H1 (cell line): ENCODE results near the gene OR1K1. TPM values are rescaled to one million over a fixed set of nuclear protein-coding genes. Genes with fewer than 3 reads are reported as not detected.

Experiments used
- CTCF ChIA-PET: fragments of 300-600 bp; sonication (Branson Sonifier 250); formaldehyde crosslinking; loops from one replicate; lab custom pipeline; 2021; ENCODE audit not compliant: partially characterized antibody; lab: Charles Lee
- POLR2A ChIA-PET: fragments of 300-600 bp; sonication (Branson Sonifier 250); formaldehyde crosslinking; loops from one replicate; lab custom pipeline; 2021; ENCODE audit warnings: inconsistent platforms; ENCODE audit not compliant: partially characterized antibody; lab: Charles Lee
- DNase-seq, 2 experiments: peaks; one replicate each; pipeline versions ENCODE4 v3.0.0 to v3.0.0-alpha.2; 2010 to 2022; ENCODE audit warnings: low spot score in 2 of 2, low read depth in 1 of 2, mixed read lengths in 1 of 2
- FAIRE-seq: peaks from 2 replicates; lab custom pipeline; 2011; peaks lifted over from hg19 to GRCh38; lab: Jason Lieb, UNC
- H2AFZ ChIP-seq: 2 replicates; pipeline ENCODE4 v1.8.1; 2012; ENCODE audit warnings: low read length, inconsistent platforms
- H2AK5ac ChIP-seq: 2 replicates; pipeline ENCODE4 v1.6.1; 2013; ENCODE audit warnings: low read depth, low read length
- H2BK120ac ChIP-seq: replicated peaks from 2 replicates; pipeline ENCODE3; 2013; ENCODE audit warnings: low read depth, low read length, inconsistent platforms
- H2BK12ac ChIP-seq: 2 replicates; pipeline ENCODE4 v1.6.1; 2013; ENCODE audit warnings: low read depth, low read length
- H2BK15ac ChIP-seq: 2 replicates; pipeline ENCODE4 v1.6.1; 2013; ENCODE audit warnings: low read length
- H2BK20ac ChIP-seq: 2 replicates; pipeline ENCODE4 v1.6.1; 2013; ENCODE audit warnings: low read length
- H2BK5ac ChIP-seq: 2 replicates; pipeline ENCODE4 v1.6.1; 2013; ENCODE audit warnings: low read depth, low read length
- H3K14ac ChIP-seq: 2 replicates; pipeline ENCODE4 v1.6.1; 2013; ENCODE audit warnings: inconsistent platforms; ENCODE audit not compliant: insufficient read length
- H3K18ac ChIP-seq: 2 replicates; pipeline ENCODE4 v1.6.1; 2013; ENCODE audit warnings: low read length; ENCODE audit errors: extremely low read depth
- H3K23ac ChIP-seq: 2 replicates; pipeline ENCODE4 v1.6.1; 2013; ENCODE audit warnings: inconsistent platforms; ENCODE audit not compliant: insufficient read length
- H3K23me2 ChIP-seq: 2 replicates; pipeline ENCODE4 v1.6.1; 2013; ENCODE audit warnings: low read depth, low read length
- H3K27ac ChIP-seq: 2 replicates; pipeline ENCODE4 v1.6.1; 2011; ENCODE audit warnings: low read depth, low read length, inconsistent platforms
- H3K27me3 ChIP-seq, 4 experiments: replicated peaks in 1 of 4; 1 replicate in 1 of 4; 2 replicates in 3 of 4; pipeline versions ENCODE4 v1.6.1 to v1.8.1; 2011 to 2013; ENCODE audit warnings: low read length in 3 of 4, mild to moderate bottlenecking in 3 of 4, inconsistent platforms in 2 of 4, mixed read lengths in 2 of 4, moderate library complexity in 1 of 4; ENCODE audit not compliant: control insufficient read depth in 3 of 4, insufficient read depth in 3 of 4; ENCODE audit errors: extremely low read depth in 1 of 4
- H3K36me3 ChIP-seq, 4 experiments: 2 replicates each; pipeline versions ENCODE4 v1.6.1 to v1.8.1; 2011 to 2013; ENCODE audit warnings: mild to moderate bottlenecking in 4 of 4, low read length in 3 of 4, moderate library complexity in 2 of 4, control low read depth in 1 of 4, inconsistent platforms in 1 of 4; ENCODE audit not compliant: insufficient read depth in 4 of 4, control insufficient read depth in 2 of 4
- H3K4ac ChIP-seq: replicated peaks from 2 replicates; pipeline ENCODE3; 2013; ENCODE audit warnings: low read length, low read depth, mixed read lengths, inconsistent platforms; ENCODE audit not compliant: insufficient read length
- H3K4me1 ChIP-seq, 4 experiments: replicated peaks in 1 of 4; 1 replicate in 1 of 4; 2 replicates in 3 of 4; pipeline versions ENCODE4 v1.6.1 to v1.8.1; 2011 to 2013; ENCODE audit warnings: low read length in 3 of 4, inconsistent platforms in 2 of 4, mixed read lengths in 1 of 4; ENCODE audit not compliant: insufficient read depth in 4 of 4, control insufficient read depth in 3 of 4
- H3K4me2 ChIP-seq, 2 experiments: 2 replicates each; pipeline versions ENCODE4 v1.6.1 to v1.8.1; 2011 to 2013; ENCODE audit warnings: low read depth in 2 of 2, low read length in 2 of 2, control low read depth in 1 of 2, inconsistent platforms in 1 of 2, mild to moderate bottlenecking in 1 of 2; ENCODE audit not compliant: insufficient read depth in 1 of 2
- H3K4me3 ChIP-seq, 4 experiments: fragments of 200-600, 300-600 bp in 1 of 4; sonication (generic), shearing (Covaris generic), sonication (Bioruptor Twin) in 1 of 4; 2 replicates each; pipeline versions ENCODE4 v1.5.1 to v1.8.1; 2011 to 2016; ENCODE audit warnings: low read length in 4 of 4, low read depth in 3 of 4, control low read depth in 2 of 4, inconsistent platforms in 2 of 4, mild to moderate bottlenecking in 2 of 4, mixed read lengths in 1 of 4, moderate library complexity in 1 of 4; ENCODE audit not compliant: insufficient read depth in 2 of 4; ENCODE audit errors: extremely low read depth in 1 of 4
- H3K56ac ChIP-seq: replicated peaks from 2 replicates; pipeline ENCODE3; 2013; ENCODE audit warnings: low read depth, mild to moderate bottlenecking, mixed read lengths, low read length, inconsistent platforms; ENCODE audit not compliant: insufficient read length
- H3K79me1 ChIP-seq: 2 replicates; pipeline ENCODE4 v1.6.1; 2013; ENCODE audit warnings: low read depth, low read length, control low read depth
- H3K79me2 ChIP-seq, 2 experiments: 2 replicates each; pipeline versions ENCODE4 v1.6.1 to v1.8.1; 2012 to 2013; ENCODE audit warnings: low read length in 2 of 2, mild to moderate bottlenecking in 2 of 2, inconsistent platforms in 1 of 2; ENCODE audit not compliant: insufficient read depth in 2 of 2, control insufficient read depth in 1 of 2
- H3K9ac ChIP-seq, 4 experiments: replicated peaks in 1 of 4; 1 replicate in 1 of 4; 2 replicates in 3 of 4; pipeline versions ENCODE4 v1.6.1 to v1.8.1; 2011 to 2013; ENCODE audit warnings: low read depth in 3 of 4, low read length in 3 of 4, control low read depth in 2 of 4, mild to moderate bottlenecking in 2 of 4, moderate library complexity in 2 of 4, inconsistent platforms in 1 of 4; ENCODE audit errors: extremely low read depth in 1 of 4
- H3K9me3 ChIP-seq, 2 experiments: 2 replicates each; pipeline versions ENCODE4 v1.6.1 to v1.8.1; 2012 to 2013; ENCODE audit warnings: mild to moderate bottlenecking in 2 of 2, moderate library complexity in 2 of 2, control low read depth in 1 of 2, inconsistent platforms in 1 of 2, low read depth in 1 of 2, low read length in 1 of 2, mixed read lengths in 1 of 2; ENCODE audit not compliant: insufficient read depth in 2 of 2
- H4K20me1 ChIP-seq, 2 experiments: replicated peaks in 1 of 2; 2 replicates each; pipeline versions ENCODE3 to v1.8.1; 2011 to 2013; ENCODE audit warnings: inconsistent platforms in 2 of 2, low read length in 2 of 2, mild to moderate bottlenecking in 1 of 2; ENCODE audit not compliant: insufficient read depth in 2 of 2, control insufficient read depth in 1 of 2
- H4K5ac ChIP-seq: 2 replicates; pipeline ENCODE4 v1.6.1; 2013; ENCODE audit warnings: low read length, low read depth, mixed read lengths, inconsistent platforms; ENCODE audit not compliant: insufficient read length
- H4K8ac ChIP-seq: 2 replicates; pipeline ENCODE4 v1.8.0; 2013; ENCODE audit warnings: mild to moderate bottlenecking, moderate library complexity, low read length, inconsistent platforms; ENCODE audit not compliant: insufficient read depth; ENCODE audit errors: extremely low read depth
- H4K91ac ChIP-seq: replicated peaks from 2 replicates; pipeline ENCODE3; 2013; ENCODE audit warnings: low read length, mixed read lengths, inconsistent platforms; ENCODE audit not compliant: insufficient read length
- ATF3 ChIP-seq: IDR thresholded peaks from 2 replicates; pipeline ENCODE4 v1.6.1; 2011; ENCODE audit warnings: low read depth, mild to moderate bottlenecking, low read length; ENCODE audit not compliant: insufficient read depth
- CHD1 ChIP-seq: IDR thresholded peaks from 2 replicates; pipeline ENCODE4 v1.6.1; 2012; ENCODE audit warnings: low read depth, low read length, improper control_type of control experiment
- EGR1 ChIP-seq: IDR thresholded peaks from 2 replicates; pipeline ENCODE4 v1.6.1; 2011; ENCODE audit warnings: low read depth, low read length, borderline replicate concordance
- POLR2A ChIP-seq, 2 experiments: IDR thresholded peaks; 1 replicate in 1 of 2; 2 replicates in 1 of 2; pipeline ENCODE4 v1.6.1; 2011; ENCODE audit warnings: low read depth in 2 of 2, low read length in 2 of 2, mild to moderate bottlenecking in 2 of 2; ENCODE audit errors: control extremely low read depth in 1 of 2
- RAD21 ChIP-seq, 2 experiments: IDR thresholded peaks in 1 of 2; conservative IDR thresholded peaks in 1 of 2; 2 replicates each; pipeline ENCODE4 v1.6.1; 2011; ENCODE audit warnings: low read depth in 2 of 2, low read length in 2 of 2, improper control_type of control experiment in 1 of 2, inconsistent platforms in 1 of 2, mild to moderate bottlenecking in 1 of 2, moderate library complexity in 1 of 2
- RBBP5 ChIP-seq: IDR thresholded peaks from 2 replicates; pipeline ENCODE4 v1.7.1; 2012; ENCODE audit warnings: low read depth, mild to moderate bottlenecking, inconsistent platforms, low read length, moderate library complexity, borderline replicate concordance
- ZNF274 ChIP-seq: IDR thresholded peaks from 2 replicates; pipeline ENCODE4 v1.7.0; 2012; ENCODE audit warnings: low read length, borderline replicate concordance; ENCODE audit errors: extremely low read depth
- WGBS, 2 experiments: shearing (Covaris generic) in 1 of 2; methylation state at CpG; one replicate each; pipeline versions ENCODE4 v1.1.6 to v1.1.7; 2013 to 2015; ENCODE audit warnings: low lambda C conversion rate in 2 of 2, mixed read lengths in 2 of 2, inconsistent platforms in 1 of 2, low coverage in 1 of 2, missing lambda C conversion rate in 1 of 2; ENCODE audit not compliant: insufficient replicate concordance in 2 of 2, insufficient coverage in 1 of 2, insufficient read length in 1 of 2; ENCODE audit errors: extremely low coverage in 1 of 2, missing lambda C conversion rate in 1 of 2; 5-methylcytosine and 5-hydroxymethylcytosine counted together
- polyA plus RNA-seq, 7 experiments: library from polyadenylated mRNA; depleted of rRNA in 3 of 7; stranded (reverse) in 5 of 7; unstranded in 2 of 7; fragments of >200 nt in 5 of 7; fragments of 200-250 nt in 2 of 7; gene quantifications; 1 replicate in 5 of 7; 2 replicates in 1 of 7; 4 replicates in 1 of 7; pipeline versions ENCODE4 v1.2.1 to v1.2.3, GENCODE V29; 2011 to 2013; ENCODE audit warnings: missing spikeins in 2 of 7, mixed read lengths in 2 of 7
- total RNA-seq: library from RNA; stranded (reverse); fragmentation: NEBNext Ultra II Directional; extraction: Animal tissue kit (Norgen Biotek cat#: 25700); gene quantifications from 2 replicates; pipeline ENCODE4 v1.2.1, GENCODE V29; 2021

The OR1K1 gene
- total and polyA plus RNA-seq, 2 of the 8 experiments (the other 6 are each of a cell fraction or from before 2014, with no cell fraction given), result not detected

DNA sequence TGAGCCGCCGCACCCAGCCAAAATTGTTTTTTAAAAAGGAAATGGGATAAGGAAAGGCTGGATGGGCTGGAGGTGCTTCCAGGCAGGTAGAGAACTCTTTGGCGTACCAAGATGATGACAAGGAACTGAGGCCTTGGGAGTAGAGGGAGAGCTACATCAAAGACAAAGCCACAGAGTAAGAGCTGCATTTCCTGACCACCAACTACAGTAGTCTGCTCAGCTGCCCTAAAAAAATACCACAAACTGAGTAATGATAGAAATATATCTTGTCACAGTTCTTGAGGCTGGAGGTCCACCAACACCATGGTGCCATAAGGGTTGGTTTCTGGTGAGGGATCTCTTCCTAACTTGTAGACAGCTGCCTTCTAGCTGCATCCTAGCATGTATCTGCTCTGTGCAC lies 8.2 kb downstream of the OR1K1 start:
- H2BK20ac ChIP-seq, result no peak overlapping the region
- no peaks in the 10 kb centered on the region for H4K20me1 ChIP-seq
- H3K4me1 ChIP-seq, result peaks cover 0 to 3% (median 2%) of the 10 kb centered on the region in 4 experiments; a peak in 4 of 7 replicates
- no peak overlapping the region for H4K5ac ChIP-seq
- no peaks in the 10 kb centered on the region for H3K79me1 ChIP-seq
- no peak for DNase-seq
- H3K27ac ChIP-seq, result no peak overlapping the region
- no peak overlapping the region for H4K8ac ChIP-seq
- no peak overlapping the region for H2BK5ac ChIP-seq
- H2AFZ ChIP-seq, result no peak overlapping the region
- POLR2A ChIA-PET, result interaction anchor here (1.2 kb wide), 1 partner anchor 345 kb away, joined by 3 read pairs; no protein-coding TSS in a partner anchor
- H3K9me3 ChIP-seq, result peaks cover 16 to 18% of the 10 kb centered on the region in 2 experiments
- no peak overlapping the region for H3K9ac ChIP-seq
- no peak overlapping the region for H2BK15ac ChIP-seq
- H3K56ac ChIP-seq, result no peak overlapping the region
- H3K27me3 ChIP-seq, result no peaks in the 10 kb centered on the region
- H4K91ac ChIP-seq, result no peak overlapping the region
- H3K4ac ChIP-seq, result no peak overlapping the region
- TF ChIP-seq RBBP5, result no peak
- TF ChIP-seq ZNF274, result no peak
- no peak for TF ChIP-seq EGR1
- no peak for TF ChIP-seq POLR2A (IDR thresholded peaks at IDR 0.05; ENCODE audit: control extremely low read depth in 1 of 2, low read depth in 2 of 2, low read length in 2 of 2)
- TF ChIP-seq CHD1, result no peak
- TF ChIP-seq RAD21 (IDR thresholded peaks at IDR 0.05 in 1 of 2, conservative IDR thresholded peaks at IDR 0.05 in 1 of 2; ENCODE audit: low read depth in 2 of 2, low read length in 2 of 2), result no peak
- TF ChIP-seq ATF3, result no peak
- TF ChIP-seq, all 59 proteins: peak for 0
- CTCF ChIA-PET, result interaction anchor here (0.7 to 6.3 kb wide), 11 partner anchors 272 to 710 kb away, joined by 3 to 61 read pairs (median 5); no protein-coding TSS in a partner anchor
- Histone ChIP-seq H2BK120ac (no peak overlapping the region), H2BK12ac (0 out of 2 replicates have a peak overlapping the region, but pooled peaks have one; percentile 60), H3K23me2 (no peaks in the 10 kb centered on the region), H3K36me3 (no peaks in the 10 kb centered on the region), H3K23ac (no peak overlapping the region), H3K4me3 (no peak overlapping the region), H3K14ac (no peak overlapping the region), H3K18ac (no peak overlapping the region), H3K4me2 (no peak overlapping the region), H3K79me2 (no peaks in the 10 kb centered on the region), H2AK5ac (no peak overlapping the region)
- no peak for FAIRE-seq
- 96% methylated on average over 3 of the region's 3 CpGs; no CpG with 5 or more reads in 1 of the 2 experiments for WGBS, 2 experiments
